GM18873 (cell line): ENCODE data around the gene CAMSAP2.
A peak's percentile ranks its signal among the peaks of the same experiment; 100 is the strongest.

Experiments used
- ATAC-seq: cut with Tn5 transposase; IDR thresholded peaks from one replicate; pipeline ENCODE4 v1.9.1; 2021; ENCODE audit warnings: mild to moderate bottlenecking, moderate library complexity, moderate number of reproducible peaks; ENCODE audit not compliant: unreplicated experiment, low FRiP score

Gene CAMSAP2

DNA sequence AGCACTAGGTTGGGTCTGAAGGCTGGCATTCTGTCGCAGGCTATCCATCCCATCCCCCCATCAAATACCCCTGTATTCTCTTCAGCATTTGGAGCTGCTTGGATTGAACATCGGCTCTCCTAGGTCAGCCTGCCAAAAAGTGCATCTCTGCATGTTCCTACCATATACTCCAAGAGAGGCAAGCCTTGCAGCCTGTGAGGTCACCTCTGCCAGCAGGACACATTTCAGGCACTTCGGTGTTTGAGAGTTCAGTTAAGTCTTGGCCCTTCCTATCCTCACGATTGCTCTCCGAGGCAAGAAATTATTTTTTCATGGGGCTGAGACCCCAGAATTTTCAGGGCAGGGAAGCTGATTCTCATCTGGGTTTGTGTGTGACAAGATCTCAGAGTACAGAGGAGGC lies 136.7 kb downstream of the CAMSAP2 start:
- no peak for ATAC-seq

DNA sequence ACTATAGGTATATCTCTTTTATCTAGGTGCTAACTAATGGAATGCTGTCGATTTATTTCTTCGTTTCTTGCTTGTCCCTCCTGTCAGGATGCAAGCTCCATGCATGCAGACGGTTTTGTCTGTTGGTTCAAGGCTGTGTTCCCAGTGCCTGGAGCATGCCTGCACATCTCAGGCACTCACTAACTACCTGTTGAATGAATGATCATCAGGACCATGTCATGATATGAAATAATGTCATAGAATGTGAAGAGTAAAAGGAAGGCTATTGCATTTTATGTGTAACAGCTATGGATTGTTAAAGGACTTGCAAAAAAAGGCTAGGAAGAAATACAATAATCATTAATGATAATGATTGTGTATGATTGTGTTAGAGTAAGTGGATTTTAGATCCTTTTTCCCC lies 138.3 kb downstream of the CAMSAP2 start:
- ATAC-seq, result no peak

DNA sequence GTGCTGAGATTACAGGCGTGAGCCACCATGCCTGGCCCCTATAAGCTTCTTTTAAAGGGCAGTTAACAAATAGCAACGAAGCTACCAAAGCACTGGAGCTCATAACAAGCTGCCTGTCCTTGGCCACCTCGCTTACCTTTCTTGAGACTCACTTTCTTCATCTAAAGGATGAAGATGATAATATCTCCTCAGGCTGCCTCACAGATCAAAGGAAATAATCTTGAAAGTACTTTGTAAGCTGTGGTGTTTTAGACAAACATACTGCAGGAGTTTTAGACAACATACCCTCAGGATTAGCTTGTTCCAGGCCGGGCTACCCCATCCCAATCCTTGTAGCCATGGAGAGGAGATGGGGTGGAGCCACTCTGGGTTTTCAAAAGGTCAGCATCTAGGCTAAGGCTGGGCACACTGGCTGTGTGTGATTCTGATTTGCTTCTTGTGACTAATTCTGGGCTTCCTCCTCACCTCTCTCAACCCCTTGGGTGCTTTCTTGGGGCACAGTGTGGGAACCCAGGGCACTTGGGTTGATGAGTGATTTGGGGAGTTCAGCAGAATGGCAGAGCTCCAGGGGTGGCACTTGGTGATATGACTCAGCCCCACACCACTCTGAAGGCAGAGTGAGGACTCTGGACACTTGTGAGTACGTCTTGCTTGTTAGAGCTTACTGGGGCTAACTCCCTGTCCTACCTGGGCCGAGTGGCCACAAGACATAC lies 139.3 kb downstream of the CAMSAP2 start:
- peak; percentile 82 for ATAC-seq

DNA sequence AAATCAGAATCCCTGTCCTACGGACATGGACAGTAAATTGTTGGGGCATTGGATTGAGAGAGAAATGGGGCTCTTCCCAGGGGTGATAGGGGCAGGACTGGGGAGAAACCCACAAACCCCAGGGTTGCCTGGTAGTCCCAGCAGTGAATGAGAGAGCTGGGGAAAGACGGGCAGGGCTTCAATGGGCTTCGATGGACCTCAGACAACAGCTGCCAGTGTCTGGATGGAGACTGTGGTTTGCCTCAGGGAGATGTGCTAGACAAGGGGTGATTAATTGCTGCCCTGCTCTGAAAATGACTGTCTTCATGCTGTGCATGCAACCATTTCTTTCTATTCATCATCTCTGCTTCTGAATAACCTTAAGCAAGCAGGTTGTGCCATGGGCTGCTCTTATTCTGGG lies 141.5 kb downstream of the CAMSAP2 start:
- peak; percentile 46 for ATAC-seq

DNA sequence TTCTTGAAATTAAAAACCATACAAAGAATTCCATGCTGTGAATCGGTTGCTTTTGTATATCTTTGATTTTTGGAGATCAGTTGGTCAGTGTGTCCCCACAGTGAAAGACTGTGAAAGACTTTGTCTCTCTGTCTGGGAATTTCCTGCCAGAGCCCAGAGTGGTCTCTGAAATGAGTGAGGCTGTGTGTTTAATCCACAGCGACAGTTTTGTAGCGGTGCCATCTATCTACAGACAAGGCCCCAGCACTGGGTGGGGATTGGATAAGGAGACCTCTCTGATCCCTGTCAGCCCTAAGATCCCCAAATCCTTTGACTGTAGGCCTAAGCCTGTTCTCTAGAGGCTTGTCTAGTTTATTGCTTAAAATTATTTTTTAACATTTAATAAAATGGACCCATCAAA lies 144.4 kb downstream of the CAMSAP2 start:
- ATAC-seq, result no peak

DNA sequence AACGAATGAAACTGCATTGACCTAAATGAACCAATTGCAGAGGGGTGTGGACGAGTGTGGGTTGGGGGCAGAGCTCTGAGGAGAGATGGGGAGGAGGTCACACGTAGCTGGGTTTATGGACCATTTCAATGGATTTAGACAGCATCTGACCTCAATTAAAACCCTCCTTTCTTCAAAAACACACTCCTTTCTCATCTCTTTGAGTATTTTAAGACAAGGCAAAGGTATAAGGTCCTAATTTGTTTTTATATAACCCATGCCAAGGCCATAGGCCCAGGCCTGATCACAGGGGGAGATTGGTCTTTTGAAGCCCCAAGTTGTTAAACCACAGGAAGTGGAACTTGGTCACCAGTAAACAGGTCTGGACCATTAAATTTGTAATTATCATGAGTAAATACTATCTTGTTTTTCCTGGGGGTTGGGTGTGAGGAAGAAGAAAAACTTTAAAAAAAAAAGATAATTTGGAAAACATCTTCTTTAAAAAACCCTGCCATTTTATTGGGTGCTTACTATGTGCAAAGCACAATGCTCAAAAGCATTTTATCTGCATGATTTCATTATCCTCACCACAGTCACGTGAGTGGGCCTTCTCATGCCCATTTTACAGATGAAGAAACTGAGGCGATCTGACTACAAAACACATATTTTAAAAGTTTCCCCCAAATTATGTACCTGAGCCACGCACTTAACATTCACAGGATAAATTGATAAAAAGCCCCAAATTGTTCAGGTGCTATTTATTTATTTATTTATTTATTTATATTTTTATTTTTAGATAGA lies 147.1 kb downstream of the CAMSAP2 start:
- no peak for ATAC-seq

DNA sequence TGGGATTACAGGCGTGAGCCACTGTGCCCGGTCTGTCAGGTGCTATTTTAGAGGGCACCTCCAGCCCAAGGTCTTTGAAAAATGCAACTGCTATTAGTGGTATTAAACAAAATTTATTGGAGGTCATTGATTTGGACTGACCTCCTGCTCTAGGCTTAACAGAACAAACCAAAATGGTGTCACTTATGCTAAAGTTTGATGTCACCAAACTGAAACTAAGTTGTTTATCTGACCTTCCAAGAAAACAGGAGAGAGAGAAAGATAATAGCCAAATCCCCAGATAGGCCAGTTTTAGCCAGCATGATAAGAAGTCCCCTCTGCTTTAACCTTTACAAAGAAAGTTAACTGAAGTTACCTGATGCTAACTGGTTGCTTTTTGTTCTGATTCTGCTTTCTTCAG lies 147.9 kb downstream of the CAMSAP2 start:
- ATAC-seq, result no peak

DNA sequence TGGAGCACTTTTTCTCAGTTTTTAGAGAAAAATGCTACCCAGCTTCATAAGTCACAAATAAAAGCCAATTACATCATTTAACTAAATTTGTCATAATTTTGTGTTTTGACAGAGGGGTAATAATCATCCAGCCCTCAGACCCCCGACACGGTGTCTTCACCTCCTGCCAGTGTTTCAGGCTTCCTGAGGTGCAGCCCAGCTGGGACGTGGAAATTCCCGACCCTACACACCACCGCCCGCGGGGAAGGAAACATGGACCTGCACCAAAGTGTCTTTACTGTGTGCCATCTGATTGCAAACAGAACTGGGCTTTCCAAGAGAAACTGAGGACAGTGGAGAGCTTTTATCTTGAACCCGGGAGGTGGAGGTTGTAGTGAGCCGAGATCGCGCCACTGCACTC lies 148.3 kb downstream of the CAMSAP2 start:
- ATAC-seq, result no peak

DNA sequence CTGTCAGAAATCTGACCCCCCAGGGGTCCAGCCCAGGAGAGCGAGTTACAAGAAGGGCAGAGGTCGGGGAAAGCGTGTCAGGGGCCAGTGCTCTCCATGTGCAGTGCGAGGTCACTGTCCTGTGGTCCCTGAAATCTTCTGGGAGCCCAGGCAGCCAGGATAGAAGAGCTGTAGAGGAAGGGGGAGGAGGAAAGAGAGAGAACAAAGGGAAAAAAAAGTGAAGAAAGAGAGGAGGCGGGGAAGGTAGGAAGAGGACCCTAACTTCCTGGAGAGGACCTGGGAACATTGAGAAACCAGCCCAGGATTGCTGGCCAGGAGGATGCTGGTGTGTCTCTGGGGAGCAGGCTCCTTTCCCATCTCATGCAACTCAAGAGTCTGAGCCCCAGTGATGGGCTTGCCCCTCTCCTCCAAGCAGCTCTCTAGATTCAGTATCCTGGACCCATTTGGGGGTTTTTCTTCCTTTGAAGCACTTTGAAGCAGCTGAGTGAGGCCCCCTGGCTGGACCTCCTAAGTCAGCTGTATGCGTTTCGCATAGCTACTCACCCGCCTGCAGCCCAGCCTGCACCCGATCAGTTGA lies 149.2 kb downstream of the CAMSAP2 start:
- no peak for ATAC-seq

DNA sequence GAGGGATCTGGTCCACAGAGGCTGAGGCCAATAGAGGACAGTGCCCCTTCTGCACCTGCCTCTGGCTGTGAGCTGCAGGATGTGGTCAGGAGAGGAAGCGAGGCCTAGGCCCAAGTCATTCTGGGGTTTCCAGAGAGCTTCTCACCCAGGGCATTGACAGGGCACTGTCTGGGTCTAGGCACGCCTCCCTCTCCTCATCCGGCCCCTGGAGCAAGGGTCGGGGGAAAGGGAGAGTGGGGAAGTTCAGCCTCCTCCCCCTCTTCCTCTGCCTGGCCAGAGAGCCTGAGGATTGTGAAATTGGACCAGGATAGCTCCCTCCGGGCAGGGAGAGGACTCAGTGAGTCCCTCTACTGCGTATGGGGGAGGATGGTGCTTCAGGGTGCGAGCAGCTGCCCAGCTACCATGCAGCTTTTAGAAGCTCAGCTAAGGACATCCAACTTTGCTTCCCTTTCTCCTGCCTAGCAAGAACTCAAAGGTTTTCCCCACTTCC lies 149.7 kb downstream of the CAMSAP2 start:
- ATAC-seq, result peak; percentile 96

DNA sequence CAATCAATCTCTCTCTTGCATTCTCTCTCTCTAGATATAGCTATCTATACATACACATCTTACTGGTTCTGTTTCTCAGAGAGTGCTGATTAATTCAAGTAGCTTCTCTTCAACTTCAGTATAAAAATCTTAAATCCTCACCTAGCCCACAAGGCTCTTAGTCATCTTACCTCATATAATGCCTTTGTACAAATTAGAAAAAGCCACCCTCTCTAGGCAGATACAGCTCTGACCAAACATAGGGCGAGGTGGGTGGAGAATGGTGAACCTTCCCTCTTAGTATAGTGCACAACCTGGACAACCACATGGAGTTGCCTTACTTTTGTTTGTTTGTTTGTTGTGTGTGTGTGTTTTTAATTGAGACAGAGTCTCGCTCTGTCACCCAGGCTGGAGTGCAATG lies 150.9 kb downstream of the CAMSAP2 start:
- ATAC-seq, result no peak

DNA sequence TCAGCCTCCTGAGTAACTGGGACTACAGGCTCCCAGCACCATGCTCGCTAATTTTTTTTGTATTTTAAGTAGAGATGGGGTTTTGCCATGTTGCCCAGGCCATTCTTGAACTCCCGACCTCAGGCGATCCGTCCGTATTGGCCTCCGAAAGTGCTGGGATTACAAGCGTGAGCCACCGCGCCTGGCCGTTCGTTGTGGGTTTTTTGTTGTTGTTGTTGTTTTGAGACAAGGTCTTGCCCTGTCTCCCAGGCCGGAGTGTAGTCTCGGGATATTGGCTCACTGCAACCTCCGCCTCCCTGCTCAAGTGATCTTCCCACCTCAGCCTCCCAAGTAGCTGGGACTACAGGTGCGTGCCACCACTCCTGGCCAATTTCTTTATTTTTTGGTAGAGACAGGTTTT lies 151.3 kb downstream of the CAMSAP2 start:
- ATAC-seq, result no peak

DNA sequence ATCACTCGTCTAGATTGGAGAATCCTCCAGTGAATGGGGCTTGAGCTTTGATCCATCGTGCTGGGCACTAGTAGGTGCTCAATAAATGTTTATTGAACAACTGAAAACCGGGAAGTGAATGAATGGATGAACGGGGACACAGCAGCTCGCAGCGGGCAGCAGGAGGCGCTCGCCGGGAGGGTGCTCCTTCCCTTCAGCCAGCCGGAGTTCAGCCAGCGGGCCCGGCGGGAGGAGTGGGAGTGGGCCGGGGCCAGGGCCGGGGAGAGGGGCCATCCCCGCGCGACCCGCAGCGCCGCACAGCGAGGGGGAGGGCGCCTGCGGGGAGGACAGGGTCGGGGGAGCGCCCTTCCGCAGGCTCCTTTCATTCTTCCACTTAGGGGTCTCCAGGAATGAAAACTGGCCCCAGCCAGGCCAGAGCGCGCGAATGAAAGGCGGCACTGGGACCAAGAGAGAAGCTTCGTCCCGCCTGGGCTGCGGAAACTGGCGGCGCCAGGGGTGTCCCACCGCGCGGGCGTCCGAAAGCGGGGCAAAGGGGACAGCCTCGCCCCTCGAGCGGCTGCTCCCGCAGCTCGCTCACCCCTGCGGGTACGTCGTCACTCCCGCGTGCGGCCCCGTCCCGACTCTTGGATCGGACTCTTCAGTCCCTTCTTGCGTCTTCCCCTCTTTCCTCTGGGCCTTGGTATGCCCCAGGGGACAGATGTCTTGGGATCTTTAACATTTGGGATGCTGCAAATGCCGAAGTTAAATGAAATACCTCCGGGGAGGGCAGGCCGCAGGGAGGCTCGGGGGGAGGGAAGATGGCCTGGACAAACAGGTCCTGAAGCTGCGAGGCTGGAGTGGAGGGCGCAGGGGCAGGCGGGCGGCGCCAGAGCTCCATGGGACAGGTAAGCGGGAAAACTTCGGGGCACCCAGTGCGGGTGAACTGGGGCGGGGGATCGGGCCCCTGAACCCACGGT lies 152.4 kb downstream of the CAMSAP2 start:
- no peak for ATAC-seq

DNA sequence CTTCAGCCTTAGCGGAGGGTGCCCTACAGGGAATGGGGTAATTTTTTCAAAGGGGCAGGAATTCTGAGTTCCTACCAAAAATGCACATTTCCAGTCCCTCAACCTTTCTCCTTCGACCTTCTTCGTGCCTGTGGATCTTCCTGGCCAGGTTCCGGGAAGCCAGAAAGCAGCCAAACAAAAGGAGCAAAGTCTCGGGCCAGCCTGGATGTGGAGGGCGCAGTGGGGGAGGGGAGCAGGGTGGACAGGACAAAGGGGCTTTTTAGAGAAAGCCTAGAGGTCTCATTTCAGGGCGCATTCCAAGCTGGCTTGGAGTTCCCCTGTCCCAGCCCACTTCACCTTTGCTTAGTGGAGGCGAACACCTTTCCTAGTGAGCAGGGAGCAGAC lies 153.1 kb downstream of the CAMSAP2 start:
- no peak for ATAC-seq

DNA sequence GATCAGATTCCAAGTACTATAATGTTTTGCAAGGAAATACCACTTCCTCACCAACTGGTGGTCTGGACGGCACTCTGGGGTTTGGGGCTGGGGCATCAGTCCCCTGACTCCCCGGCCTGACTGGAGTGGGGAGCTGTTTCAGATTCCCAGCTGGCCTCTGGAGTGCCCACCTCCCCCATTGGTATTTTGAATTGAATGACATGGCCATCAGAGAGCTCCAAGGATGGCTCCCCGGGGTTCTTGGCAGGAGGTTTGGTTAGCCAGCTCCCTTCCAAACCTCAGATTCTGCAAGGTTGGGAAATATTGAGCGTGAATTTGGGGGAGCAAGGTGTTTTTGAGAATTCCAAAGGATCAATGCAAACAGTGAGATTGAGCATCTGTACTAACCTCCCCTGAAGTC lies 153.9 kb downstream of the CAMSAP2 start:
- ATAC-seq, result no peak

DNA sequence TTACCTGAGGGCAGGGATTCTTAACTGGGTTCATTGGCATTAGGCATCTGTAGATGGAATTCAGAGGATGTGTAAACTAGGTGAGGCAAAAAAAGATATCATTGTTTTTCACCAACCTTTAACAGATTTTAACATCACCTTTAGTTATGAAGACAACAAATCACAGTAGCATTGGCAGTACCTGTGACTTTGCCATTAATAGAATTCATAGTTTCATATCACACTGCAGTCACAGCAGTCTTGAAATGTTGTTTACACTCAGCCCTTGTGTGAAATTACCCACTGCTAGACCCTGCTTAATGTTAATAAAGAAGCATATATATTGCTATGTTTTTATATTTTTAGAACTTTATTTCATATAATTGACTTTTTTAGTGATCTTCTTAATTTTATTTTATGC lies 154.3 kb downstream of the CAMSAP2 start:
- ATAC-seq, result no peak

DNA sequence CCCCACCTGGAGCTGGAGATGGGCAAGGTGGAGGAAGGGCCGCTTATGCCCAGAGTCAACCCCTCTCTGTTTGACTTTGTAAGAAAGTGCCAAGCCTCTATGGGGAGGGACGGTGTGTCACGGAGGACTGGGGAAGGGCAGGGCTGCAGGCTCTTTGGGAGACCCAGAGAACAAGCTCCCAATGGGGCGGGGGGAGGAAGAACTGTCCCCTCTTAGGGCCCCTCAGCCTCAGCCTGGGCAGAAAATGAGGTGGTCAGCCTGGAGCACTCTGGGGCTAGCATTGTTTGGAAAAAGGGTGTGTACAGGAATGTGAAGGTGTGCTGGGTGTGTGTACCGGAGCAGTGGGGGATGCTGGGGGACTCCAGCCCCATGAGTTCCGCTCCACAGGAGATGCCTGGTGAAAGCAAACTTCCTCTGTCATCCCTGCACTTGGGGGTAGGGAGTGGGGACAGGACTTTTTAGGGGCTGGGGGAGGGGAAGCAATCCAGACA lies 154.8 kb downstream of the CAMSAP2 start:
- ATAC-seq, result no peak

DNA sequence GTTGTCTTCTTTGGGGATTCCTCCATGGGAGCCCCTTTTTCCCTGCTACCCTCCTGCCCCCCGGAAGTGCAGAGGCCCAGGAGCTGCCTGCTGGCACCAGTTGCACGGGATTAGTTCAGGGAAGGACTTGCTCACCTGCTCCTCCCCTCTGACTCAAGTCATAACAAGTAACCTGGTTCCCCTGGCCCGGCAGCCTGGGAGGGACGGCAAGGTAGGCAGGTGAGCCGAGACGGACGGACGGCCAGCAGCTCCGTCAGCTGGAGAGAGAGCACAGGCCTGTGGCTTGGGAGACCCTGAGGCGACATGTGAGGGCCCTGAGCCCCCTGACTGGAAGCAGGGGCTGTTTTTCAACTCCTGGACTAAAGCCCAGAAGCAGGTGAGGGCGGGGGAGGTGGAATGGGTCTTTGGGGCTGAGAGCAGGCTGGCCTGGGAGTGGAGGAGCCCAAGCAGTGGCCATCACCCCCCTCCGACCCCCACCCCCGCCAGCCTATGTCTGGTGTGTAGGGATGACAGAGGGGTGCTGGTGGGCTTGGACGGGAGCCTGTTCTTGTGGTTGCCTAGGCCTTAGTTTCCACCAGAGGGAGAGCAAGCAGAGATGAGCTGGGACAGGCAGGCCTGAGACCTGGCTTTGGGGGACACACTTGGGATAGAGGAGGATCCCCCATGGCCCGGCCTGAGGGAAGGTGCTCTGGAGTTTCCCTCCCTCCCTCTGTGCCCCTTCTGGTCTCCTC lies 156.2 kb downstream of the CAMSAP2 start, which contains the start of gene INAVA:
INAVA (plus strand) TSS at position 189 of the 731 bp plus-strand sequence. CDS start 3,501 bp downstream, outside the sequence.
- ATAC-seq, result no peak

DNA sequence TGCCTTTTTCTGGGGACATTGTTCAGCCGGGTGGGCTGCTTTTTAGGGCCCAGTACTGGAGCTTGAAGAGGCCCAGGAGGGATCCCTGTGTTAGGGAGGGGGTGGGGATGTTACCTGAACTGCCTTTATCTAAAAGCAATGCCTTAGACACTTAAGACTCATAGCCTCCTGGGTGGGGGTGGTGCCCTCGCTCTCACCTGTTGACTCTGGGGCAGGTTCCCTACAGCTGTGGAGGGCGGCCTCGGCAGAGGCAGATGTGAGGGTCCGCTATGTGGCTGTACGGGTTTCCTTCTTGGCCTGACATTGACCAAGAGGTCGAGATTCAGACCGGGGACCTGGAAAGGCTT lies 156.7 kb downstream of the CAMSAP2 start:
- ATAC-seq, result no peak
